SK-N-SH treated with all-trans-retinoic acid at 6 μM for 48 hours (cell line): ENCODE measurements around the gene ZSWIM6.

Source experiments
- BACH2 ChIP-seq: fragments of 250-450 bp; sonication (Bioruptor Pico); IDR thresholded peaks from 2 replicates; pipeline ENCODE4 v1.9.0; 2021; ENCODE audit warnings: mild to moderate bottlenecking, borderline replicate concordance
- GLIS3 ChIP-seq: fragments of 250-450 bp; sonication (Bioruptor Pico); IDR thresholded peaks from 2 replicates; pipeline ENCODE4 v1.5.0; 2020; ENCODE audit warnings: mild to moderate bottlenecking, moderate library complexity
- TCF4 ChIP-seq: fragments of 250-450 bp; sonication (Bioruptor Pico); IDR thresholded peaks from 2 replicates; pipeline ENCODE4 v1.8.0; 2021; ENCODE audit warnings: mild to moderate bottlenecking, moderate library complexity, borderline replicate concordance
- TSHZ2 ChIP-seq: fragments of 250-450 bp; sonication (Bioruptor Pico); IDR thresholded peaks from 2 replicates; pipeline ENCODE4 v1.5.0; 2020; ENCODE audit warnings: mild to moderate bottlenecking, moderate library complexity
- ZC3H10 ChIP-seq: fragments of 250-450 bp; sonication (Bioruptor Pico); IDR thresholded peaks from 2 replicates; pipeline ENCODE4 v1.5.1; 2021; ENCODE audit warnings: mild to moderate bottlenecking, moderate library complexity
- ZFP30 ChIP-seq: fragments of 450-650 bp; formaldehyde crosslinking; IDR thresholded peaks from 2 replicates; pipeline ENCODE4 v1.5.0; 2022; ENCODE audit warnings: mild to moderate bottlenecking, moderate library complexity
- ZNF565 ChIP-seq: fragments of 450-650 bp; formaldehyde crosslinking; conservative IDR thresholded peaks from 2 replicates; pipeline ENCODE4 v1.5.0; 2020; ENCODE audit warnings: low read depth, mild to moderate bottlenecking, moderate library complexity
- TF ChIP-seq, protein P1 (sequence below): fragments of 250-450 bp; sonication (Bioruptor Pico); IDR thresholded peaks from 2 replicates; pipeline ENCODE4 v1.5.1; 2020; ENCODE audit warnings: low read depth, mild to moderate bottlenecking, moderate library complexity
- TF ChIP-seq, protein P2 (sequence below): fragments of 250-450 bp; sonication (Bioruptor Pico); IDR thresholded peaks from 2 replicates; pipeline ENCODE4 v1.5.1; 2021; ENCODE audit warnings: mild to moderate bottlenecking, moderate library complexity

- no peak for TF ChIP-seq GLIS3
- TF ChIP-seq, protein P1, sequence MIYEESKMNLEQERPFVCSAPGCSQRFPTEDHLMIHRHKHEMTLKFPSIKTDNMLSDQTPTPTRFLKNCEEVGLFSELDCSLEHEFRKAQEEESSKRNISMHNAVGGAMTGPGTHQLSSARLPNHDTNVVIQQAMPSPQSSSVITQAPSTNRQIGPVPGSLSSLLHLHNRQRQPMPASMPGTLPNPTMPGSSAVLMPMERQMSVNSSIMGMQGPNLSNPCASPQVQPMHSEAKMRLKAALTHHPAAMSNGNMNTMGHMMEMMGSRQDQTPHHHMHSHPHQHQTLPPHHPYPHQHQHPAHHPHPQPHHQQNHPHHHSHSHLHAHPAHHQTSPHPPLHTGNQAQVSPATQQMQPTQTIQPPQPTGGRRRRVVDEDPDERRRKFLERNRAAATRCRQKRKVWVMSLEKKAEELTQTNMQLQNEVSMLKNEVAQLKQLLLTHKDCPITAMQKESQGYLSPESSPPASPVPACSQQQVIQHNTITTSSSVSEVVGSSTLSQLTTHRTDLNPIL (CRISPR knock-in tag), result no peak
- TF ChIP-seq ZNF565 (CRISPR knock-in tag), result no peak
- no peak for TF ChIP-seq TCF4 (CRISPR knock-in tag)
- TF ChIP-seq ZC3H10 (CRISPR knock-in tag), result no peak
- no peak for TF ChIP-seq BACH2 (CRISPR knock-in tag)
- no peak for TF ChIP-seq TSHZ2 (CRISPR knock-in tag)
- TF ChIP-seq ZFP30 (CRISPR knock-in tag), result no peak
- TF ChIP-seq, protein P2, sequence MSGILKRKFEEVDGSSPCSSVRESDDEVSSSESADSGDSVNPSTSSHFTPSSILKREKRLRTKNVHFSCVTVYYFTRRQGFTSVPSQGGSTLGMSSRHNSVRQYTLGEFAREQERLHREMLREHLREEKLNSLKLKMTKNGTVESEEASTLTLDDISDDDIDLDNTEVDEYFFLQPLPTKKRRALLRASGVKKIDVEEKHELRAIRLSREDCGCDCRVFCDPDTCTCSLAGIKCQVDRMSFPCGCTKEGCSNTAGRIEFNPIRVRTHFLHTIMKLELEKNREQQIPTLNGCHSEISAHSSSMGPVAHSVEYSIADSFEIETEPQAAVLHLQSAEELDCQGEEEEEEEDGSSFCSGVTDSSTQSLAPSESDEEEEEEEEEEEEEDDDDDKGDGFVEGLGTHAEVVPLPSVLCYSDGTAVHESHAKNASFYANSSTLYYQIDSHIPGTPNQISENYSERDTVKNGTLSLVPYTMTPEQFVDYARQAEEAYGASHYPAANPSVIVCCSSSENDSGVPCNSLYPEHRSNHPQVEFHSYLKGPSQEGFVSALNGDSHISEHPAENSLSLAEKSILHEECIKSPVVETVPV (CRISPR knock-in tag), result no peak
Observed at GRCh38 chr5:61370506-61370905, 38.4 kb downstream of the ZSWIM6 start.
